Liver (tissue), 3 donors: Measurements from ENCODE around the gene BLM.

Experiments used
- EGR1 ChIP-seq, 2 donors: IDR thresholded peaks; 2 replicates each; pipeline ENCODE4 v1.6.1; 2016 to 2018; ENCODE audit warnings: antibody characterized with exemption in 2 of 2, low read depth in 2 of 2
- FOXA1 ChIP-seq: IDR thresholded peaks from 2 replicates; pipeline ENCODE4 v1.6.1; 2016; ENCODE audit warnings: antibody characterized with exemption
- GABPA ChIP-seq, 2 donors: IDR thresholded peaks in 1 of 2; conservative IDR thresholded peaks in 1 of 2; 2 replicates each; pipeline ENCODE4 v1.6.1; 2016; ENCODE audit warnings: antibody characterized with exemption in 2 of 2, mild to moderate bottlenecking in 1 of 2, moderate library complexity in 1 of 2
- HNF4G ChIP-seq: IDR thresholded peaks from 2 replicates; pipeline ENCODE4 v1.6.1; 2016; ENCODE audit warnings: antibody characterized with exemption
- JUND ChIP-seq, 2 donors: IDR thresholded peaks; 2 replicates each; pipeline ENCODE4 v1.6.1; 2016; ENCODE audit warnings: antibody characterized with exemption in 2 of 2
- SP1 ChIP-seq: IDR thresholded peaks from 2 replicates; pipeline ENCODE4 v1.6.1; 2018; ENCODE audit warnings: antibody characterized with exemption, mild to moderate bottlenecking
- TAF1 ChIP-seq: conservative IDR thresholded peaks from 2 replicates; pipeline ENCODE4 v1.6.1; 2016; ENCODE audit warnings: antibody characterized with exemption, mild to moderate bottlenecking
- YY1 ChIP-seq: IDR thresholded peaks from 2 replicates; pipeline ENCODE4 v1.6.1; 2016; ENCODE audit warnings: antibody characterized with exemption, mild to moderate bottlenecking
- TF ChIP-seq, protein P1 (sequence below): fragments of 150-350 bp; IDR thresholded peaks from 2 replicates; pipeline ENCODE4 v1.5.1; 2017; ENCODE audit warnings: improper control_type of control experiment, low read depth, low read length; ENCODE audit not compliant: missing input control
- TF ChIP-seq, protein P2 (sequence below): IDR thresholded peaks from 2 replicates; pipeline ENCODE4 v1.6.1; 2016; ENCODE audit warnings: antibody characterized with exemption
- TF ChIP-seq, protein P3 (sequence below): IDR thresholded peaks from 2 replicates; pipeline ENCODE4 v1.6.1; 2016; ENCODE audit warnings: antibody characterized with exemption, mild to moderate bottlenecking
- TF ChIP-seq, protein P4 (sequence below): IDR thresholded peaks from 2 replicates; pipeline ENCODE4 v1.6.1; 2016; ENCODE audit warnings: antibody characterized with exemption
- TF ChIP-seq, protein P5 (sequence below): IDR thresholded peaks from 2 replicates; pipeline ENCODE4 v1.6.1; 2016; ENCODE audit warnings: antibody characterized with exemption
- donor health status: healthy.
- donor health status: healthy.

DNA sequence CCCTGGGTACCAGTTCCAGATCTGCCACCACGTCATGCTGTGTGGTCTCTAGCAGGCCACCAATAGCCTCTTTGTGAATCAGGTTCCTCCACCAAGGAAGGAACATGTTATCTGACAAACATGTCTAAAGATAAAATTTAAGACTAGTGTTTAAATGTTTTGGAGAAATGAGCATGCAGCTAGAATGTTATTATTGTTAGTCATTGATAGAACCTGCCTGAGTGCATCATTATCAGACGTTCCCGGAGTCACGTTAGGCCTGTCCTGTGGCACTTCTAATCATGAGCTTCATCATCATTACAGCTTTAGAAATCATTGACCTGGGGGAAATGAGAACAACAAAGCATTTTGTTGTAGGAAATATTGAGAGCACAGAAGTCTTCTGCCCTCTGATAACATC is 92.4 kb downstream of the BLM start:
- TF ChIP-seq, protein P1, sequence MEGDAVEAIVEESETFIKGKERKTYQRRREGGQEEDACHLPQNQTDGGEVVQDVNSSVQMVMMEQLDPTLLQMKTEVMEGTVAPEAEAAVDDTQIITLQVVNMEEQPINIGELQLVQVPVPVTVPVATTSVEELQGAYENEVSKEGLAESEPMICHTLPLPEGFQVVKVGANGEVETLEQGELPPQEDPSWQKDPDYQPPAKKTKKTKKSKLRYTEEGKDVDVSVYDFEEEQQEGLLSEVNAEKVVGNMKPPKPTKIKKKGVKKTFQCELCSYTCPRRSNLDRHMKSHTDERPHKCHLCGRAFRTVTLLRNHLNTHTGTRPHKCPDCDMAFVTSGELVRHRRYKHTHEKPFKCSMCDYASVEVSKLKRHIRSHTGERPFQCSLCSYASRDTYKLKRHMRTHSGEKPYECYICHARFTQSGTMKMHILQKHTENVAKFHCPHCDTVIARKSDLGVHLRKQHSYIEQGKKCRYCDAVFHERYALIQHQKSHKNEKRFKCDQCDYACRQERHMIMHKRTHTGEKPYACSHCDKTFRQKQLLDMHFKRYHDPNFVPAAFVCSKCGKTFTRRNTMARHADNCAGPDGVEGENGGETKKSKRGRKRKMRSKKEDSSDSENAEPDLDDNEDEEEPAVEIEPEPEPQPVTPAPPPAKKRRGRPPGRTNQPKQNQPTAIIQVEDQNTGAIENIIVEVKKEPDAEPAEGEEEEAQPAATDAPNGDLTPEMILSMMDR, result no peak
- TF ChIP-seq, protein P2, sequence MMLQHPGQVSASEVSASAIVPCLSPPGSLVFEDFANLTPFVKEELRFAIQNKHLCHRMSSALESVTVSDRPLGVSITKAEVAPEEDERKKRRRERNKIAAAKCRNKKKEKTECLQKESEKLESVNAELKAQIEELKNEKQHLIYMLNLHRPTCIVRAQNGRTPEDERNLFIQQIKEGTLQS, result no peak
- TF ChIP-seq, protein P3, sequence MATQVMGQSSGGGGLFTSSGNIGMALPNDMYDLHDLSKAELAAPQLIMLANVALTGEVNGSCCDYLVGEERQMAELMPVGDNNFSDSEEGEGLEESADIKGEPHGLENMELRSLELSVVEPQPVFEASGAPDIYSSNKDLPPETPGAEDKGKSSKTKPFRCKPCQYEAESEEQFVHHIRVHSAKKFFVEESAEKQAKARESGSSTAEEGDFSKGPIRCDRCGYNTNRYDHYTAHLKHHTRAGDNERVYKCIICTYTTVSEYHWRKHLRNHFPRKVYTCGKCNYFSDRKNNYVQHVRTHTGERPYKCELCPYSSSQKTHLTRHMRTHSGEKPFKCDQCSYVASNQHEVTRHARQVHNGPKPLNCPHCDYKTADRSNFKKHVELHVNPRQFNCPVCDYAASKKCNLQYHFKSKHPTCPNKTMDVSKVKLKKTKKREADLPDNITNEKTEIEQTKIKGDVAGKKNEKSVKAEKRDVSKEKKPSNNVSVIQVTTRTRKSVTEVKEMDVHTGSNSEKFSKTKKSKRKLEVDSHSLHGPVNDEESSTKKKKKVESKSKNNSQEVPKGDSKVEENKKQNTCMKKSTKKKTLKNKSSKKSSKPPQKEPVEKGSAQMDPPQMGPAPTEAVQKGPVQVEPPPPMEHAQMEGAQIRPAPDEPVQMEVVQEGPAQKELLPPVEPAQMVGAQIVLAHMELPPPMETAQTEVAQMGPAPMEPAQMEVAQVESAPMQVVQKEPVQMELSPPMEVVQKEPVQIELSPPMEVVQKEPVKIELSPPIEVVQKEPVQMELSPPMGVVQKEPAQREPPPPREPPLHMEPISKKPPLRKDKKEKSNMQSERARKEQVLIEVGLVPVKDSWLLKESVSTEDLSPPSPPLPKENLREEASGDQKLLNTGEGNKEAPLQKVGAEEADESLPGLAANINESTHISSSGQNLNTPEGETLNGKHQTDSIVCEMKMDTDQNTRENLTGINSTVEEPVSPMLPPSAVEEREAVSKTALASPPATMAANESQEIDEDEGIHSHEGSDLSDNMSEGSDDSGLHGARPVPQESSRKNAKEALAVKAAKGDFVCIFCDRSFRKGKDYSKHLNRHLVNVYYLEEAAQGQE, result no peak
- no peak for TF ChIP-seq EGR1 (IDR thresholded peaks at IDR 0.05; ENCODE audit: low read depth in 2 of 2)
- TF ChIP-seq TAF1, result no peak
- no peak for TF ChIP-seq YY1
- TF ChIP-seq GABPA (IDR thresholded peaks at IDR 0.05 in 1 of 2, conservative IDR thresholded peaks at IDR 0.05 in 1 of 2), result no peak
- no peak for TF ChIP-seq JUND (IDR thresholded peaks at IDR 0.05)
- TF ChIP-seq, protein P4, sequence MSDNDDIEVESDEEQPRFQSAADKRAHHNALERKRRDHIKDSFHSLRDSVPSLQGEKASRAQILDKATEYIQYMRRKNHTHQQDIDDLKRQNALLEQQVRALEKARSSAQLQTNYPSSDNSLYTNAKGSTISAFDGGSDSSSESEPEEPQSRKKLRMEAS, result no peak
- TF ChIP-seq, protein P5, sequence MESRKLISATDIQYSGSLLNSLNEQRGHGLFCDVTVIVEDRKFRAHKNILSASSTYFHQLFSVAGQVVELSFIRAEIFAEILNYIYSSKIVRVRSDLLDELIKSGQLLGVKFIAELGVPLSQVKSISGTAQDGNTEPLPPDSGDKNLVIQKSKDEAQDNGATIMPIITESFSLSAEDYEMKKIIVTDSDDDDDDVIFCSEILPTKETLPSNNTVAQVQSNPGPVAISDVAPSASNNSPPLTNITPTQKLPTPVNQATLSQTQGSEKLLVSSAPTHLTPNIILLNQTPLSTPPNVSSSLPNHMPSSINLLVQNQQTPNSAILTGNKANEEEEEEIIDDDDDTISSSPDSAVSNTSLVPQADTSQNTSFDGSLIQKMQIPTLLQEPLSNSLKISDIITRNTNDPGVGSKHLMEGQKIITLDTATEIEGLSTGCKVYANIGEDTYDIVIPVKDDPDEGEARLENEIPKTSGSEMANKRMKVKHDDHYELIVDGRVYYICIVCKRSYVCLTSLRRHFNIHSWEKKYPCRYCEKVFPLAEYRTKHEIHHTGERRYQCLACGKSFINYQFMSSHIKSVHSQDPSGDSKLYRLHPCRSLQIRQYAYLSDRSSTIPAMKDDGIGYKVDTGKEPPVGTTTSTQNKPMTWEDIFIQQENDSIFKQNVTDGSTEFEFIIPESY, result no peak
- TF ChIP-seq FOXA1, result no peak
- no peak for TF ChIP-seq HNF4G
- no peak for TF ChIP-seq SP1
